Breast epithelium (tissue), 4 donors: Measurements from ENCODE around the gene OR10C1. TPM values are rescaled to one million over a fixed set of nuclear protein-coding genes. Genes with fewer than 3 reads are reported as not detected.
"Not testable (repeated sequence)": the region's sequence is repeated elsewhere in the genome, so short reads cannot be mapped to it uniquely, and the experiment has no call there.

Experiments used
- DNase-seq, 2 donors: peaks; one replicate each; pipeline ENCODE4 v3.0.0-alpha.2; 2019; ENCODE audit warnings: low spot score in 2 of 2
- H3K27ac ChIP-seq, 2 donors: fragments of 200-600 bp; sonication (generic) in 1 of 2; one replicate each; pipeline ENCODE4 v1.5.1; 2016 to 2019; ENCODE audit warnings: mild to moderate bottlenecking in 1 of 2
- H3K27me3 ChIP-seq, 2 donors: fragments of 200-600 bp; sonication (generic) in 1 of 2; one replicate each; pipeline versions ENCODE4 v1.5.1 to v1.6.0; 2017 to 2019; ENCODE audit warnings: control low read depth in 1 of 2, mild to moderate bottlenecking in 1 of 2
- H3K36me3 ChIP-seq: fragments of 200-600 bp; one replicate; pipeline ENCODE4 v1.5.1; 2019
- H3K4me1 ChIP-seq, 2 donors: fragments of 200-600 bp; sonication (generic); one replicate each; pipeline ENCODE4 v1.5.1; 2016 to 2019; ENCODE audit warnings: control low read depth in 1 of 2
- H3K4me3 ChIP-seq, 3 donors: fragments of 200-600 bp; sonication (generic); 1 replicate in 2 of 3; 2 replicates in 1 of 3; pipeline ENCODE4 v1.5.1; 2016 to 2019; ENCODE audit warnings: mild to moderate bottlenecking in 3 of 3, moderate library complexity in 2 of 3
- H3K9me3 ChIP-seq, 2 donors: fragments of 200-600 bp; sonication (generic) in 1 of 2; one replicate each; pipeline ENCODE4 v1.5.1; 2016 to 2019; ENCODE audit warnings: control low read depth in 1 of 2
- POLR2A ChIP-seq: fragments of 450-650 bp; IDR thresholded peaks from one replicate; pipeline ENCODE4 v1.6.1; 2016; ENCODE audit warnings: antibody characterized with exemption, mild to moderate bottlenecking, moderate library complexity
- POLR2AphosphoS5 ChIP-seq, 3 donors: sonication (generic); formaldehyde crosslinking; IDR thresholded peaks; one replicate each; pipeline ENCODE4 v1.6.1; 2017; ENCODE audit warnings: antibody characterized with exemption in 3 of 3
- intact Hi-C: fragments of 100-400 bp; cut with DNase I; formaldehyde crosslinking; loops from one replicate; pipeline ENCODE4 v1.15.1; 2023; ENCODE audit warnings: low total_unique reads
- total RNA-seq, 3 donors: library from RNA; depleted of rRNA; stranded (reverse); fragments of >200 nt; gene quantifications; one replicate each; pipeline ENCODE4 v1.1.0, GENCODE V29; 2016
- TF ChIP-seq, protein P1 (sequence below), 3 donors: fragments of 450-650 bp; IDR thresholded peaks; one replicate each; pipeline ENCODE4 v1.5.1; 2016 to 2017; ENCODE audit warnings: antibody characterized with exemption in 3 of 3, mild to moderate bottlenecking in 3 of 3, moderate library complexity in 3 of 3

OR10C1 gene
- total RNA-seq, 3 donors from 2014 or later: not detected

DNA sequence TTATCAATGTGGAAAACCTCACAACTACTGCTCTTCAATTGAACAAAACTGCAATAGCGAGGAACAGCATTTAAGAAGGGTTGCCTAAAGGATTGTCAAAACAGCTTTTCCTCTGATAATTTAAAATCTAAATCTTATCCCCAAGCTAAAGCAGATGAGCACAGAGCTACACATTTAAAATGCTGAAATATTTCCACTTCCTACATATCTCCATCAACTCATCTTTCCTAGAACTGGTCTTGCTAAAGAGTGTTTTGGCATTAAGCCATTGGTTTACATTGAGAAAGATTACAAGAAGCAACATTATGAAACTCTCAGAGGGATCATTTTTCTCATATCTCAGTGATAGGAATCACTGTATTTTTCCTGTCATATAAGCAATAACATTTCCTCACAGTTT, 3.6 kb downstream of the OR10C1 start:
- intact Hi-C loops: no loop called here
- no peak for DNase-seq
- no peaks in the 10 kb centered on the region for H3K4me1 ChIP-seq
- TF ChIP-seq POLR2AphosphoS5 (IDR thresholded peaks at IDR 0.05) (no peak), POLR2A (no peak)
- TF ChIP-seq, protein P1, sequence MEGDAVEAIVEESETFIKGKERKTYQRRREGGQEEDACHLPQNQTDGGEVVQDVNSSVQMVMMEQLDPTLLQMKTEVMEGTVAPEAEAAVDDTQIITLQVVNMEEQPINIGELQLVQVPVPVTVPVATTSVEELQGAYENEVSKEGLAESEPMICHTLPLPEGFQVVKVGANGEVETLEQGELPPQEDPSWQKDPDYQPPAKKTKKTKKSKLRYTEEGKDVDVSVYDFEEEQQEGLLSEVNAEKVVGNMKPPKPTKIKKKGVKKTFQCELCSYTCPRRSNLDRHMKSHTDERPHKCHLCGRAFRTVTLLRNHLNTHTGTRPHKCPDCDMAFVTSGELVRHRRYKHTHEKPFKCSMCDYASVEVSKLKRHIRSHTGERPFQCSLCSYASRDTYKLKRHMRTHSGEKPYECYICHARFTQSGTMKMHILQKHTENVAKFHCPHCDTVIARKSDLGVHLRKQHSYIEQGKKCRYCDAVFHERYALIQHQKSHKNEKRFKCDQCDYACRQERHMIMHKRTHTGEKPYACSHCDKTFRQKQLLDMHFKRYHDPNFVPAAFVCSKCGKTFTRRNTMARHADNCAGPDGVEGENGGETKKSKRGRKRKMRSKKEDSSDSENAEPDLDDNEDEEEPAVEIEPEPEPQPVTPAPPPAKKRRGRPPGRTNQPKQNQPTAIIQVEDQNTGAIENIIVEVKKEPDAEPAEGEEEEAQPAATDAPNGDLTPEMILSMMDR (IDR thresholded peaks at IDR 0.05): no peak
- no peak overlapping the region for H3K27ac ChIP-seq
- H3K27me3 ChIP-seq: no peaks in the 10 kb centered on the region
- no peak overlapping the region for H3K4me3 ChIP-seq
- peaks cover 3 to 7% of the 10 kb centered on the region in 2 donors for H3K9me3 ChIP-seq
- no peaks in the 10 kb centered on the region for H3K36me3 ChIP-seq

DNA sequence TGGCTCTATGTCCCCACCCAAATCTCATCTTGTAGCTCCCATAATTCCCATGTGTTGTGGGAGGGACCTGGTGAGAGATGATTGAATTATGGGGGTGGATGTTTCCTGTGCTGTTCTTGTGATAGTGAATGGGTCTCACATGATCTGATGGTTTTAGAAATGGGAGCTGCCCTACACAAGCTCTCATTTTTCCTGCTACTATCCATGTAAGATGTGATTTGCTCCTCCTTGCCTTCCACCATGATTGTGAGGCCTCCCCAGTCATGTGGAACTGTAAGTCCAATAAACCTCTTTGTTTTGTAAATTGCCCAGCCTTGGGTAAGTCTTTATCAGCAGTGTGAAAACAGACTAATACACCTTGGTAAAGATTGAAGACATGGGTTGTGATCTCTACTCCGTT, 4.9 kb downstream of the OR10C1 start:
- H3K9me3 ChIP-seq, H3K4me3 ChIP-seq, H3K27ac ChIP-seq, H3K27me3 ChIP-seq, intact Hi-C loops, H3K4me1 ChIP-seq, H3K36me3 ChIP-seq, DNase-seq: not testable (repeated sequence)

DNA sequence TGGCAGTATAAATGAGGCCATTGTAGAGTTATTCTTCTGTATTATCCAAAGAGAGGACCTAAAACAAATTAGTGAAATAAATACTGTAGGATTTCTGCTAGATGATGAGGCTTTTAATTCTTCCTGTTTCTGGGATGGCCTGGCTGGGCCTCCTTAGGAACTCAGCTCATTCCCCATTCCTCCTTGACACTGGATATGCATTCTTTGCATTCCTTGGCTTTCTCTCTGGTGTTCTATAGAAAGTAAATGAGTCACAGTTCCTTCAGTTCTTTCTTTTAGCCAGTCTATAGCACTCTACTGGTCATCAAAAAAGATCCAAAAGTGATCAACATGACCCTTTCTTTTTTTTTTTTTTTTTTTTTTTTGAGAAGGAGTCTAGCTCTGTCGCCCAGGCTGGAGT, 8.6 kb downstream of the OR10C1 start:
- peaks cover 3 to 10% of the 10 kb centered on the region in 2 donors for H3K9me3 ChIP-seq
- H3K36me3 ChIP-seq: no peaks in the 10 kb centered on the region
- no peak overlapping the region for H3K27ac ChIP-seq
- no peaks in the 10 kb centered on the region for H3K4me1 ChIP-seq
- TF ChIP-seq, protein P1 (IDR thresholded peaks at IDR 0.05): no peak
- TF ChIP-seq POLR2AphosphoS5 (IDR thresholded peaks at IDR 0.05) (no peak), POLR2A (no peak)
- no peak overlapping the region for H3K4me3 ChIP-seq
- peaks cover 0 to 6% of the 10 kb centered on the region in 2 donors for H3K27me3 ChIP-seq
- DNase-seq: no peak
- intact Hi-C loops: loop anchor here (1.0 kb wide), 1 partner anchor 12 kb away; no protein-coding TSS in a partner anchor

DNA sequence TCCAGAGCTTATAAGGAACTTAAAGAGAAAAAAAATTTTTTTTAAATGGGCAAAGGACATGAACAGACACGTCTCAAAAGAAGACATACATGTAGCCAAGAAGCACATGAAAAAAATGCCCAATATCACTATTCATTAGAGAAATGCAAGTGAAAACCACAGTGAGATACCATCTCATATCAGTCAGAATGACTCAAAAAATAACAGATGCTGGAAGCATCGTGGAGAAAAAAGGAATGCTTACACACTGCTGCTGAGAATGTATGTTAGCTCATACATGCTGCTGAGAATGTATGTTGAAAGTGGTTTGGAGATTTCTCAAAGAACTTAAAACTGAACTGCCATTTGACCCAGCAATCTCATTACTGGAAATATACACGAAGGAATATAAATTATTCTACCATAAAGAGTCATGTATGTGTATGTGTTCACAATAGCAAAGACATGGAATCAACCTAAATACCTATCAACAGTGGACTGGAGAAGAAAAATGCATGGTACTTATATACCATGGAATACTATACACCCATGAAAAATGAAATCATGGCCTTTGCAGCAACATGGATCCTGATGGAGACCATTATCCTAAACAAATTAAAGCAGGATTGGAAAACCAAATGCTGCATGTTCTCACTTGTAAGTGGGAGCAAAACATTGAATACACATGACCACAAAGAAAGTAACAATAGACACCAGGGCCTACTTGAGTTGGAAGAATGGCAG, 12.5 kb downstream of the OR10C1 start:
- no peak overlapping the region for H3K27ac ChIP-seq
- peaks cover 0 to 4% of the 10 kb centered on the region in 2 donors for H3K9me3 ChIP-seq
- intact Hi-C loops: no loop called here
- H3K4me1 ChIP-seq: no peaks in the 10 kb centered on the region
- no peak overlapping the region for H3K4me3 ChIP-seq
- no peak for DNase-seq
- TF ChIP-seq POLR2AphosphoS5 (IDR thresholded peaks at IDR 0.05): no peak
- H3K36me3 ChIP-seq: no peaks in the 10 kb centered on the region
- peaks cover 0 to 6% of the 10 kb centered on the region in 2 donors for H3K27me3 ChIP-seq

DNA sequence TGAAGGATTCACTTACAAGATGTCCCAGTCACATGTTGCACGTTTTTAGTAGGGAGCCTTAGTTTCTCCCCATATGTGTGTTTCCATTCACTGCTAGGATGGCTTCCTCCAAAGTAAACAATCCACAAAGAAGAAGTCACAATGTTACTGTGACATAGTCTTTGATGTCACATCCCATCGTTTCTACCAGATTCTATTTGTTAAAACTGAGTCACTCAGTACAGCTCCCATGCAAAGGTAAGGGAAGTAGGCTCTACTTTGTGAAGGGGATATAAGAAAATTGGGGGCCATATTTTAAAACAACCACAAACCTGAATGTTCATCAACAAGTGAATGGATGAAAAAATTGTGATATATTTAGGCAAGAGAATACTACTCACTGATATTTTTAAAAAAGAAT, 17.9 kb downstream of the OR10C1 start, which contains the start of the genes OR11A1 and OR2H1:
OR11A1 (minus strand) TSS at position 101 of the 400 bp plus-strand sequence. CDS start 29,430 bp downstream, outside the sequence.
OR2H1 (plus strand) TSS at position 185 of the 400 bp plus-strand sequence. CDS start 4,615 bp downstream, outside the sequence.
- H3K4me3 ChIP-seq: no peak within 1 kb of the TSS
- no peak for TF ChIP-seq POLR2A
- TF ChIP-seq POLR2AphosphoS5 (IDR thresholded peaks at IDR 0.05): no peak
- TF ChIP-seq, protein P1 (IDR thresholded peaks at IDR 0.05): no peak
- no peaks in the 10 kb centered on the region for H3K4me1 ChIP-seq
- H3K36me3 ChIP-seq: no peaks in the 10 kb centered on the region
- H3K9me3 ChIP-seq: no peaks in the 10 kb centered on the region
- intact Hi-C loops: no loop called here
- DNase-seq: no peak
- H3K27me3 ChIP-seq: no peaks in the 10 kb centered on the region
- no peak within 1 kb of the TSS for H3K27ac ChIP-seq

DNA sequence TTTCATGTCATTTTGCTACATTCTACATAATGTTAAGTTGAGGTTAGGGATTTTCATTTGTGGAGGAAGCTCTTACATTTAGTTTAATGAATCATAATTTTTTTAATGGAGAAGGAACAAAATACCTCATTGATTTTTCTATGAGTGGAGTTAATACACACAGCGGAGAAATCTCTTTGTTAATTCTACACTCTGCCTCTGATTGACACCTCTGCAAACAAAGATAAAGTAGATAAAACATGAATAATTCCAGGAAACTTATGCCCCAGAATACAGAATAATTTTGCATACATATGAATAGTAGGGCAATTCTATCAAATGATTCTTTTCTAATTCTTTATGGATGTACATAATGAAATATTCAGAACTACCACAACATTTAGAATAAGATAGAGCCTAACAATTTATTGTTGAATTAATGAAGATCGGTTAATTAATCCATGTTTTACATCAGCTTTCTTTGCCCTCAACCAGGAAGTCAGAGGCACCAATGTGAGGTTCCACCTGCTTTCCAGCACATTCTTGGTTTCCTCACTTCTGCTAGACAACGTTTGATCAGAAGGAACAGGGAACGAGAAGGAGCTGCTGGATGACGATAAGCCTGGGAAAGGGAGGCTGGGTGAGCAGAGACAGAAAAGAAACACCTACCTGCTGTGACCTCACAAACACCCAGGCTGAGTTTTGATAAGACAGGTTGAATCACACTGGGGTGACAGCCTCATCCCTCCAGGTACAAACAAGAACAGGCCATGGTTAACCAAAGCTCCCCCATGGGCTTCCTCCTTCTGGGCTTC, 22.1 kb downstream of the OR10C1 start:
- TF ChIP-seq POLR2A (no peak), POLR2AphosphoS5 (IDR thresholded peaks at IDR 0.05) (no peak)
- TF ChIP-seq, protein P1 (IDR thresholded peaks at IDR 0.05): no peak
- Histone ChIP-seq H3K4me3 (no peak overlapping the region), H3K27me3 (no peaks in the 10 kb centered on the region), H3K36me3 (no peaks in the 10 kb centered on the region), H3K4me1 (no peaks in the 10 kb centered on the region), H3K9me3 (no peaks in the 10 kb centered on the region), H3K27ac (no peak overlapping the region)
- no peak for DNase-seq
- intact Hi-C loops: no loop called here
